NCI-H2081 treated with DMSO at 0.1 percent for 48 hours (cell line): ENCODE data around the gene FAM120C.
A peak's percentile ranks its signal among the peaks of the same experiment; 100 is the strongest.

ENCODE experiments used
- DNase-seq: peaks from one replicate; lab custom pipeline; 2025; lab: John Stamatoyannopoulos, UW

FAM120C gene

DNA sequence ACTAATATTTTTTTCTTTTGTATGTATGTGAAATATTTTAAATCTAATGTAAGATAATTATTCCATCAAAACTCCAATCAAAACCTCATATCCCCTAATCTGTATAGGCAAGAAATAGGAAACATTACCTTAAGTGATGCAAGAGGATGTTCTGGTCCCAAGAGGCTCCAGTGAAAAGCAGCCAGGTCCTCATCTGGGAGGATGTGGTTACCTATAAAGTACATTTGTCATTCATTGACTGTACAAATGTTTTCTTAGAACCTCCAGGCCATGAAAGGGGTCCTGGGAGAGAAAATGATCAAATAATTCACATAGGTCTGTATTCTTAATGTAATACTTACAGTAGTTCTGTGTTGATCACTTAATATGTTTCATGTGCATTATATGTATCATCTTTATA, 25.5 kb downstream of the FAM120C start:
- DNase-seq = no peak

DNA sequence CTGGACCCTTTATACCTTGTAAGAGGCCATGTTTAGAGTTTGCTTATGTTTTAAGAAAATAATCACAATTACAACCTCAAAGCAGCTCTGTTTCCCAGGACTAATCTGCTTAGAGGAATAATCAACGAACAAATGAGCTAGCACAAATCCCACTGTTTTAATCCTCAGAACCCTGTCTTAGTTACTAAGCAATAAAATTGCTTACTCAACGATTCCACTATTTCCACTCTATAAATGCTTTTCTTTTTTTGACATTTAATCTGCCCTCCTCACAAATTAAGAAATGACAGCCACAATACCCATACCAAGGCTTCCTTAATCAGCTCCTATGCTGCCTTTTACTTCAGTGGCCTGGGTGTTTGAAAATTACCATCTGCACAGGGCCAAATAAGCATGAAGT, 48.8 kb downstream of the FAM120C start:
- no peak for DNase-seq

DNA sequence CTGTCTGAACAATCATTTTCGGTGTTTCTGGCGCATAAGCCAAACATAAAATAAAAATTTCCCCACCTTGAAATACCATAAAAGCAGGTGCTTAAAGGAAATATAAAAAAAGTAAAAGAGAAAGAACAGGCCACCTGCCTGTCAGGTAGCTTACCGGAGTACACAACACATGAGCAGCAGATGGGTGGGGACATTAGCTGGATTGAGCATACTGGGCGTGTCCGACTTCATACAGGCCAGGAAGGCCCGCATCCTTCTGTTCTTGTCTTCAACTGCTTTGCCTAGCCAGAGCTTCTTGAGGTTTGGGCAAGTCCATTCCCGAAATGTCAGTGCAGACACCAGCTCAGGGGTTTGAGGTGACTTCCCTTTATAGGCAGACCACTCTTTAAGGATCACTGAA, 66.7 kb downstream of the FAM120C start:
- DNase-seq = no peak

DNA sequence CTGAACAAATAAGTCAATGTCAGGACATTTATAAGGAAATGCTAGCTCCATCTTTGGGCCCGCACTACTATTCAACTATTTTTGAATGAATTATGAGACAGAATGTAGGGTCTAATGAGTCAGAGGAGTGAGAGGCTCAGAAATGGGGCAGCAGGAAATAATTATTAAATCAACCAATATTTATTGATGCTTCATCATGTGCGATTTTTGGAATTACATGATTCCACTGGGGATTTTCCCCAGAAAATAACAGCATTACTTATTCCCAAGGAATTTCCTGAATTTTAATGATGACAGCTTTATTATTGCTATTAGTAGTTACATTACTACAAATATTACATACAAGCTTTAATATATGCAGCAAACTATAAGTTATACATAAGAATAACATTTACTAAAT, 89.5 kb downstream of the FAM120C start:
- DNase-seq = no peak

DNA sequence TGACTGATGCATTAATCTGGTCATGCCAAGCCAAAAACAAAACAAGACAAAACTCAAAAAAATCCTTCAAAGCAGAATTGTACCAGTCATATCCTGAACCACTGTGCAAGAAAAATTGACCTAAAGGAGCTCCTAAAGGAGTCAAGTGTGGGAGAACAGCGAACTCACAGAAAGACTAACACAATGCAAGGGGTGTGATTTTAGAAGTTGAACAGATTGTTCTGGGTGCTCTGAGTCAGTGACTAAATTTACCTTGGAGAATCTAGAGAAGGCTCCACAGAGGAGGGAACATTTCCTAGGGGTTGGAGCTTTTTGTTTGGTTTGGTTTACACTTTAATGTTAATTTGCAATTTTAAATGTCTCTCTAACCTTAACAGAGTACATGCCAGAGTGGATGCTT, 89.9 kb downstream of the FAM120C start:
- DNase-seq = no peak

DNA sequence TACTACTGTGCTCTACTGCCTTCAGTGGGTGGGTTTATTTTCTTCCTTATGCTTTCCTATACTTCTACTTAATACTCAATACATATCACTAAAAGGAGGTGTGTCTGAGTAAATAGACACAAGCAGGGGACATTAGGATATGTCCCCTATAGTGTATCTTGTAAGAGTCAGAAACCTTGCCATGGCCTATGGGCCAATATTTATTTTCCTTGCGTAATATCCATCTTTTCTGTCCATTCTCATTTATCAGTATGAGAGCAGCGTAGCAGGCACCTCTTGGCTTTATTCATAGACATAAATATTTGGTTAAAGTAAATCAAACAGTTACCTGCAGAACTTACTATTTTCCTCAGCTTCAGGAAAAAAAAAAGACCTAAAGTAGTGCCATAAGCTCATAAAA, 92.2 kb downstream of the FAM120C start:
- DNase-seq = no peak

DNA sequence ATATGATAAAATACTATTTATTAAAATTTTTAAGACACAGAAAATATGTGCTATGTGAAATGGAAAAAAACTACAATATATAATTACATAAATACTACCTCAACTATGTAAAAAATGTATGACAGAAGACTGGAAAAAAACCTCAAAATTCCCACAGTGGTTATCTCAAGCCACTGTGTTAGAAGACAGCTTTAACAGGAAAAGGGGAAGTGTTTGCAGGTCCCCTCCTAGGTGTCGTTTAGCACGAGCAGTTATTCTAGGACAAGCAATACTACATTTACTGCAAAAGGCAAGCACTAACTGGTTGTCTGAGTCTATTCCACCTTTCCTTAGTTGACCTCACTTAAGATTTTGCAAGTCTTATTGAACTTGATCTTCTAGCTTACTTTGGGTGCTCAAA, 93.9 kb downstream of the FAM120C start:
- DNase-seq = no peak

DNA sequence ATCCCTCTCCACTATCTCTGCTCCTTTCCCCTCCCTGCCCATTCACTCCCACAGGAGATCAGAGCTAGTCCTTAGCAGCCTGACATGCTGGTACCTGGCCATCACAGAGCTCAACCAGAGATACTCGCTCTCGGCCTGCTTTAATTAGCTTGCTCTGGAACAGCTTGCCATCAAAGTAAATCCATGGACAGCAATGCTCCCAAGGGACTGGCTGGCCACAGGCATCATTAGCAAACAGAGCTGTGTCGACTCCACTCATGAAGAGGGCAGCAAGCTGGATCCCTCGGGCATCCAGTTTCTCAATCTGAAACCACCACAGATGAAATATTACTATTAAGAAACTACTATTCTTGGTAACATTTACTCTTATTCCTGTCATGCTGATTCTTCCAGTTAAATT, 95.4 kb downstream of the FAM120C start:
- no peak for DNase-seq

DNA sequence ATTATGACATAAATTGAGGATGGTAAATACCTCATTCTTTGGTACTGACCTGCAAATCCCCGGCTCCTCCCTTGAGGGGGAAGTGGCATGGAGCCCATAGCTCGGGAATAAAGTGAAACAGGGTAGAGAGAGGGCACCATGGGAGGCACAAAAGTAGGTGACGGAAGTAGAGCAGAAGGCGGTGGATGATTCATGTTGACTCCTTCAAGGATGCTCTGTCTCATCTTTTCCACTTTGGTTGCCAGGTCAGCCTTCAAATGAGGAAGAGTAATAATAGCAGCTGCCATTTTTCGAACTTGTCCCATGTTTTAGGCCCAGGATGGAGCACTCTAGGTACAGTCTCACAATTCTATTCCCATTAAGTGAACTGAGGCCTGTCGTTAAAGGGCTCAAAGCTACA, 97.4 kb downstream of the FAM120C start:
- DNase-seq = no peak

DNA sequence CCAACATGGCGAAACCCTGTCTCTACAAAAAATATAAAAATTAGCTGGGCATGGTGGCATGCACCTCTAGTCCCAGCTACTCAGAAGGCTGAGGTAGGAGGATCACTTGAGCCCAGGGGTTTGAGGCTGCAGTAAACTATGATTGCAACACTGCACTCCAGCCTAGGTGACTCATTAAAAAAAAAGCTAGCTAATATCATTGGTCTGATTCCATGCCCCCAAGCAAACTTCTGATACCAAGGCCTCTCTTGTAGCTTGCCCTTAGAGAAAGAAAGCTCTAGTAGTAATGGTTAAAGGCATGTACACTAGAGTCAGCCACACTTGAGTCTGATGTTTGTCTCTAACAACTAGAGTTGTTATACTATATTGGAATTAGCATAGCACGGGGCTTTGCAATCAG, 106.2 kb downstream of the FAM120C start:
- no peak for DNase-seq

DNA sequence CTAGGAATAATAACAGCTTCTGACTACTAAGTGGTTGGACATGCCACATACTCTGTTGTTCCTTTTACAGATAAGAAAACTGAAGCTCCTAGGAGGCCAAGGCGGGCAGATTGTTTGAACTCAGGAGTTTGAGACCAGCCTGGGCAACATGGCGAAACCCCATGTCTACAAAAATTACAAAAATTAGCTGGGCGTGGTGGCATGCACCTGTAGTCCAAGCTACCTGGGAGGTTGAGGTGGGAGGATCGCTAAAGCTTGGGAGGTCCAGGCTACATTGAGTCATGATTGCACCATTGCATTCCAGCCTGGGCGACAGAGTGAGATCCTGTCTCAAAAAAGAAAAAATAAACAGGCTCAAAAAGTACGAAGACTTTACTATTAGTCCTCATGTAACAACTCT, 108.2 kb downstream of the FAM120C start:
- no peak for DNase-seq

DNA sequence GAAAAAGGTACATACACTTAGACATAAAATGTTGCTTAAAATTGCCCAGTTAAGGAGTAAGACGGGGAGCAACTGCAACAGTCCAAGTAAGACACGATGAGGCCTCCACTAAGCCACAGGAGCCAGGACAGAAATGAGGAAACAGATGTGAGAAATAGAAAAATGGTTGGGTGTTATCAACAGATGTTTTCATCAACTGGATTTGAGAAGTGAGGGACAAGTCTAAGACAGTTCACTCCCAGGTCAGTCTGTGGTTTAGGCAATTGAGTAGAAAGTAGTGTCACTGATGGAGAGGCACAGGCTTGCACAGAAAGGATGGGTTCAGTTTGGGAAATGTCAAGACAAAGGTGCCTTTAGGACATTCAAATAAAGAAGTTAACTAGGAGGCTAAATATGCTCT, 115.3 kb downstream of the FAM120C start:
- DNase-seq = no peak

DNA sequence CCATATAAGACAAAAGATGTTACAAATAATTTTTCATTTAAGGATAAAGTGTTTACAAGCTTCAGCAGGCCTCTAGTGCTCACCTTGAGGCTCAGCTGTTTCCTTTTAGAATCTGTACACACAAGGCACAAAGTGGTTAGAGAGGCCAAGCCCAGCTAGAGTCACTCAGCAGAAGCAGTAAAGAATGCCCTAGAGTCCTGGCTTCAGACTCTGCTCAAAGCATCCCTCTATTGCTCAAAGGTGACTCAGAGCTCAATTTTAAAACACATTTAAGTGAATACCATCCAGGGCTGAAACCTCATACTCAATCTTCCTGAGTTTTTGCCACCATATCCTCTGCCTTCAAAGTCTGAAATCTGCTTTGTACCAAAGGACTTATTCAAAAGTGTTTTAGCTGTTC, 116.2 kb downstream of the FAM120C start:
- DNase-seq = no peak

DNA sequence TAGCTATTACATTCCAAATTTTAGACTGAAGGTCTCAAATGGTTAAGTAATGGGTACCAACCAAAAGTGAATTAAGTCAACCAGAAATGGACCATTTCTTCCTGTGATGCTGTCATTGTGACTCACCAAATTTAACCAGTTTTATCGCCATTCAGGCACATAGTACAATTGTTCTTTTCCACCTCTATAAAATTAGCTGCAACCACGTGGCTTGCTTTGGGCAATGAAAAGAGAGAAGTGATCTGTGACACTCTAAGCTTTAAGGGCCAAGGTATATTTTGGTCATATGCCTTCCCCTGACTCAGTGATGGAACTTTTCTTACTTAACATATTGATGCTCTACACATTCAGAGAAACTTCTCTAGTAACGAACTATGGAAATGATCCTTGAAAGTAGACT, 118.5 kb downstream of the FAM120C start:
- no peak for DNase-seq

DNA sequence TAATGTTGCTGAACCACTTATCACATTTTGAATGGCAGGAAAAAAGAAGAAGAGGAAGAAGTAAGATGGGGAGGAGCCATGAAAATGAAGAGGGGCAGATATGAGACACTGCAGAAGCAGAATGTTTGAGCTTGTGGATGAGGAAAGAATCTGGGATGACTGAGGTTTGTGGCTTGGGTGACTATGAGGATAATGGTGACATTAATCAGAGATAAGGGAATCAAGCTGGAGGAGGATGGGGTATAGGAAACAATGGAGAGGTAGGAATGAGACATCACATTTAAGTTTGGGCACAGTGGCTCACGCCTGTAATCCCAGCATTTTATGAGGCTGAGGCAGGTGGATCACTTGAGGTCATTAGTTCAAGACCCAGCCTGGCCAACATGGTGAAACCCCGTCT, 119.7 kb downstream of the FAM120C start:
- DNase-seq = no peak

DNA sequence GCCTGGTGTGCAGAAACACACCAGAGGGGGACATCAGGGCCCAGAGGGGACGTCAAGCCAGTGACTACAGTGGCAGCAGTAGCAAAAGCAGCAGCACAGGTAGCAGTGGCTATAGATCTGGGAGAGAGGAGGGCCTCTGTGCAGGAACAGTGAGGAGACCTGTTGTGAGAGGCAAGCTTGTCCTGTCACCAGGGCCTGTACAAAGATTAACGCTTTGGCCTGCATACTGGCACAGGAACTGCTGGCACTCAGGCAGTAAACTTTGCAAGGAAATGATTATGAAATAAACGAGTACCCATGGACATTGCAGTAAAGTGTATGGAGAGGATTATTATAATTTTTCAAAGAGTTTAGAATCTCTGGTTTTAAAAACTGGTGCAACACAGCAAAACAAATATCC, 133.3 kb downstream of the FAM120C start:
- DNase-seq = no peak

DNA sequence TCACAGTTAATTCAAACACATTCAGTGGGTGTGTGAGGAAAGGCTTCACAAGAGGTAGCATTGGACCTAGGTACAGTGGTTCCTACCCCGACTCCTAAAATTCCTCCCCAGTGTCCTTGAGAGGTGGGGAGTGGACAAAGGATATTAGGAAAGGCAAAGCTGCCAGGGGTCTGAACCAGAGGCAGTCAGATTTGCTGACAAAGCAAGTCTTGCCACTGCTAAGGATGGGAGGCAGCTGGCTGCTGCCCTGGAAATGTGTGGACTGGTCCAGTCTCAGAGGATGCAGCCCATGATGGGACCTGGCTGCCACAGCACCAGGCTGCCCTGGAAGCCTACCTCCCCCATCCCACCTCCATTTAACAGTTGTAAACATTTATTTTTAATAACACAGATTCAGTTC, 134.6 kb downstream of the FAM120C start:
- DNase-seq = no peak

DNA sequence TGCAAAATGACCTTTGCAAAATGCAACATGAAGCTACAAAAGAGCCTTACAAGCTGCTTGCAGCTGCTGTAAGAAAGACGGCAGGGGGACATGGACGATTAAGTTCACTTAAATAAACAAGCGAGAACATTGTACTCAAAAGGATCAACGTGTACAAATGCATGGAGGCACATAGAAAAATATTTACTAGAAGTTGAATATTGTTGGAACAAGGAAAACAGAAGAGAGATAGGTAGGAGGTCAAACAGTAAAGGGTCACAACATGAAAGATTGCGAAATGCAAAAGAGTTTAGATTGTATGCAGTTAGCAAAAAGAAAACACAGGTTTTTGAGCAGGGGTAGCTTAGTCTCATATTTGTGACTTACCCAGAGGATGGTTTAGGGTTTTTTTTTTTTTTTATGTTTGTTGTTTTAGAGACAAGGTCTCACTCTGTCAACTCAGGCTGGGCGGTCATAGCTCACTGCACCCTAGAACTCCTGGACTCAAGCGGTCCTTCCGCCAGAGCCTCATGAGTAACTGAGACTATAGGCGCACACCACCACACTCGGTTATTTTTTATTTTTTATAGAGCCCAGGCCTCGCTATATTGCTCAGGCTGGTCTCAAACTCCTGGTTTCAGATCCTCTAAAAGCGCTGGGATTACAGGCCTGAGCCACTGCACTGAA, 137.4 kb downstream of the FAM120C start:
- DNase-seq = peak; percentile 15

DNA sequence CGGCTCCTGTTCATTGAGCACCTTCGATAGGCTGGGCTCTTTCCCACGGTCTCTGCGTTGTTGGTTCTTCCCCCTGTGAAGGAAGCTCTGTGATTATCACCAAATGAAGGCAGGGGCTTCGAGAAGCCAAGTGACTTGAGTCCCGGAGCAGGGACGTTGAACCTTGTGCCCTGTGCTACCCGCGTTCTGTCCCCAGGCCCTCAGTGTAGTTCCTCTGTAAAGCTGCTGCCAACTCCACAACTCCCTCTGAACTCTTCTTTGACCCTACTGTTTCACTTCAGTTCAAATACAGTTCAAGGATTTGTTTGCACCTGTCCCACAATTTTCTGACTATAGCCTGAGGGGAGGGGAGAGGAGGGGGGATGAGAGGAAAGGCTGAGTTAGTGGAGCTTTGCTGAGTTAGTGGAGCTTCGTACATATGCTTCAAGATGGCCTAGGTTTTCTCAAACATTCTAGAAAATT, 138.1 kb downstream of the FAM120C start:
- DNase-seq = no peak

DNA sequence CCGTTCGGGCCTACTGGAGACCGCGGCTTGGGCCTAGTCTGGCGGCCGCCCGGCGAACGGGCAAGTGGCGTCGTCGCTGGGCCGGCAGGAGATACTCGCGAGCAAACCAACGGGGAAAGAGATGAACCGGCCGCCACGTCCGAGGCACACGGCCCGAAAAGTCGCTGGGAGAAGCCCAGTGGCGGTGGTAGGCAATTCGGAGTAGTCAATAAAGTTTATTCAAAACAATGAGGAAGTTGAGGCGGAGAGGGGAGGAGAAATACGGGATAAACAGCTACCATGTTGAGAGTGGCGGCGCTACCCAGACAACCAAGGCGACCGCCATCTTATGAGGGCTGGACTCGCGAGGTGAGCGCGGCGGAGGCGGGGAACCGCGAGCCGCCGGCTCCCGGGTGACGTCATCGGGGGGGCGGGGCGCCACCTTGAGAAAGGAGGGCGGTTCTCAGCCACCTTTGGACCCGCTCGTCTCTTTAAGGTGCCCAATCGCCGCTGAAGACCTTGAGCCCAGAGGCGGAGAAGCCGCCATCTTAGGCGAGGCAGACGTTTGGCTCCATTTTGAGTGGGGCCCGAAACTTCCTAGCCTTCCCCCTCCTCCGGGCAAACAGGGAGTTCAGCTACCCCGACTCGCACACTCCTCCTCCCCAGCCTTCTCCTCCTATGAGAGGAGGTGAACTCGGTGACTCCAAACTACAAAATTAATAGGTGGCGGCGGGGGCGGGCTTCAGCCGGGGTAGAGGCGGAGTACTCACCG, 138.8 kb downstream of the FAM120C start, which contains the start of gene PHF8:
Gene PHF8, minus strand, starts transcription at position 348 of the 751 bp plus-strand sequence. CDS start 1,745 bp downstream, outside the sequence.
- peak; percentile 87 for DNase-seq

DNA sequence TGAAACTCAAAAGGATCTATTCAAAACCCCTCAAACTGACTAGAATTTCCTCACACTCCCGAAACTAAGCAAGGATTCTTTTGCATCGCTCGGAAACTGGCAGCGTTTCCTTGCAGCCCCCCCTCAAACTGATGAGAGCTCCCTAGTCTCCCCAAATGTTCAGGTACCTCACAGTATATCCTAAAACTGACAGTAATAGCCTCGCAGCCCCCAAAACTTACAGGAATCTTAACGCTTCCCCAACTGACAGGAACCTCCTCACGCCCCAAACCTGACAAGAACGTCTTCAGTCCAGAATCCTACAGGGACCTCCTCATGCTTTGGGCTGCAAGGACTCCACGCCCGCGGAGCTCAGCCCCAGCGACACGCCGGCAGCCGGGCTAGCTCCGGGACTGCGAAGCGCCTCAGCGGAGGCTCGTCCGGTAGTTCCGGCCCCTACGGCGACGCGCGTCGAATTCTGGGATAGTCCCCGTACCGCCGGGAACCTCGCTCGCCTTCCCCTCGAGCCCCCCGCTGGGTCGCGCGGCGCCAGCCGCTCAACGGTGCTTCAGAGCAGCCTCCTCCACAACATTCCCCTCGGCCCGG, 139.4 kb downstream of the FAM120C start:
- DNase-seq = no peak

DNA sequence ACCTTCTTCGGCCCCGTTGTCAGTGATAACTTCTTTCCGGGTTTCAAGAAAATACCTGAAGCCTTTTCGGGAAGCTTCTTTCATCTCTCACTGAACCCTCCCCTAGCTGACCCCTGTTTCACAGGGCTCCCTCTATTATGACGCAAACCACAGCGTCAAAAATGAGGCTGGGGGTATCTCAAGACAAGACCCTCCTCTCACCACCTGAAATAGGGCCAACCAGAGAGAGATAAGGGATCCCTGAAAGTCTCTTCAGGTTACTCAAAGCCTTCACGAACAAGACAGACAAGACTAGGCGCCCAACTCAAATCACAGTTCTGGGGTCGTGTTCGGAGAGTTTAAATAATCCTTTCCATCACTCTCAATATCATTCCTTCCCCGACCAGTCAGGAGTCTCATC, 140.0 kb downstream of the FAM120C start:
- no peak for DNase-seq

DNA sequence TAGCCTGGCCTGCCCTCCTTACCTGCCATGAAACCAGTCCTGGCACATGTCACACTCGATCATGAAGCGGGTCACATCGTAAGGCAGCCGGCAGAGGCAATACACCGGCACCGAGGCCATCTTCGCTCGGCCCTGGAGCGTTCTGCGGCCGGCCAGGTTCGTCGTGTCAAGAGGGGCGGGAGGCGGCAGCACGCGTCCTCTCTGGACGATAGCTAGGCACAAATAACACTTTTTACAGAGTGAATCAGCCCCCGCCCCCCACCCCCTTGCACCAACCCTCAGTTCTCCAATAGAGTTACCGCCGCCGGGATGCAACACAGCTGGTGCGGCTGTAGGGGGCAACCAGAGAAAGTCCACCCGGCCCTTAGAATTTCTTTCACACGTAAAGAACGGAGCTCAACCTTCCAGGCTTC, 140.4 kb downstream of the FAM120C start:
- DNase-seq = no peak
